ENCODE measurements around the gene GTPBP3. TPM values are rescaled to one million over a fixed set of nuclear protein-coding genes. Genes with fewer than 3 reads are reported as not detected.

GTPBP3 gene
- total and polyA plus RNA-seq, 2 experiments from 2014 or later: 25.4 to 67.8 TPM

- Mint-ChIP-seq H3K36me3 (ENCODE audit: low read depth) (no peaks in the 10 kb centered on the region), H3K27me3 (ENCODE audit: insufficient read depth, low read depth, poor library complexity) (peaks cover 11% of the 10 kb centered on the region), H3K9me3 (no peaks in the 10 kb centered on the region), H3K27ac (no peak overlapping the region), H3K4me1 (peaks cover 13% of the 10 kb centered on the region), H3K4me3 (no peak overlapping the region; the same call in 2 of the 3 replicates)
- no peaks in the 10 kb centered on the region for H3K79me2 ChIP-seq (replicated peaks; ENCODE audit: insufficient read depth)
- no peak overlapping the region for H3K4me2 ChIP-seq
- no peaks in the 10 kb centered on the region for H3K9me2 ChIP-seq (ENCODE audit: insufficient read depth)
- H2AFZ ChIP-seq: peak overlapping the region; percentile 63
- no peak for TF ChIP-seq ZNF462 (CRISPR knock-in tag; IDR thresholded peaks at IDR 0.05)
- no peak for TF ChIP-seq NANOG (IDR thresholded peaks at IDR 0.05; ENCODE audit: borderline replicate concordance)
- TF ChIP-seq ETS1 (IDR thresholded peaks at IDR 0.05): no peak
- no peaks in the 10 kb centered on the region for H3K27me3 ChIP-seq (ENCODE audit: insufficient read depth)
- no peak overlapping the region for H3K27ac ChIP-seq (ENCODE audit: low read depth)
- H3F3A ChIP-seq (replicated peaks; ENCODE audit: low read depth): no peaks in the 10 kb centered on the region
- peaks cover 5% of the 10 kb centered on the region; the same call in 1 of the 2 replicates for H3K4me1 ChIP-seq (ENCODE audit: insufficient read depth)
- H3K4me3 ChIP-seq: no peak overlapping the region
- DNase-seq (ENCODE audit: low spot score) (no peak), ATAC-seq (no peak)
- no peaks in the 10 kb centered on the region for H4K20me1 ChIP-seq (replicated peaks; ENCODE audit: insufficient read depth)
- H3K36me3 ChIP-seq (ENCODE audit: insufficient read depth): no peaks in the 10 kb centered on the region
These were observed 16.0 kb downstream of the GTPBP3 start for GRCh38 chr19:17353386-17353785.

- H3K9me3 Mint-ChIP-seq: no peaks in the 10 kb centered on the region
- H3K4me1 Mint-ChIP-seq: peaks cover 8% of the 10 kb centered on the region; the same call in 2 of the 3 replicates
- H3K27ac Mint-ChIP-seq: no peak overlapping the region
- no peaks in the 10 kb centered on the region for H4K20me1 ChIP-seq (replicated peaks; ENCODE audit: insufficient read depth)
- ATAC-seq (no peak), DNase-seq (ENCODE audit: low spot score) (no peak)
- no peak overlapping the region for H3K27ac ChIP-seq (ENCODE audit: low read depth)
- no peaks in the 10 kb centered on the region for H3K79me2 ChIP-seq (replicated peaks; ENCODE audit: insufficient read depth)
- peaks cover 14% of the 10 kb centered on the region for H3K27me3 Mint-ChIP-seq (ENCODE audit: insufficient read depth, low read depth, poor library complexity)
- H3K9me2 ChIP-seq (ENCODE audit: insufficient read depth): no peaks in the 10 kb centered on the region
- no peaks in the 10 kb centered on the region for H3K36me3 ChIP-seq (ENCODE audit: insufficient read depth)
- no peak overlapping the region for H2AFZ ChIP-seq
- H3K4me3 ChIP-seq: no peak overlapping the region
- H3F3A ChIP-seq (replicated peaks; ENCODE audit: low read depth): no peaks in the 10 kb centered on the region
- no peak overlapping the region for H3K4me3 Mint-ChIP-seq
- no peaks in the 10 kb centered on the region for H3K4me1 ChIP-seq (ENCODE audit: insufficient read depth)
- no peak overlapping the region for H3K4me2 ChIP-seq
- no peaks in the 10 kb centered on the region for H3K36me3 Mint-ChIP-seq (ENCODE audit: low read depth)
- H3K27me3 ChIP-seq (ENCODE audit: insufficient read depth): no peaks in the 10 kb centered on the region
- TF ChIP-seq ETS1 (IDR thresholded peaks at IDR 0.05): no peak
These were observed 19.8 kb downstream of the GTPBP3 start for GRCh38 chr19:17357078-17357666.
